Measurements from ENCODE around the gene ALCAM.

The ALCAM gene

DNA sequence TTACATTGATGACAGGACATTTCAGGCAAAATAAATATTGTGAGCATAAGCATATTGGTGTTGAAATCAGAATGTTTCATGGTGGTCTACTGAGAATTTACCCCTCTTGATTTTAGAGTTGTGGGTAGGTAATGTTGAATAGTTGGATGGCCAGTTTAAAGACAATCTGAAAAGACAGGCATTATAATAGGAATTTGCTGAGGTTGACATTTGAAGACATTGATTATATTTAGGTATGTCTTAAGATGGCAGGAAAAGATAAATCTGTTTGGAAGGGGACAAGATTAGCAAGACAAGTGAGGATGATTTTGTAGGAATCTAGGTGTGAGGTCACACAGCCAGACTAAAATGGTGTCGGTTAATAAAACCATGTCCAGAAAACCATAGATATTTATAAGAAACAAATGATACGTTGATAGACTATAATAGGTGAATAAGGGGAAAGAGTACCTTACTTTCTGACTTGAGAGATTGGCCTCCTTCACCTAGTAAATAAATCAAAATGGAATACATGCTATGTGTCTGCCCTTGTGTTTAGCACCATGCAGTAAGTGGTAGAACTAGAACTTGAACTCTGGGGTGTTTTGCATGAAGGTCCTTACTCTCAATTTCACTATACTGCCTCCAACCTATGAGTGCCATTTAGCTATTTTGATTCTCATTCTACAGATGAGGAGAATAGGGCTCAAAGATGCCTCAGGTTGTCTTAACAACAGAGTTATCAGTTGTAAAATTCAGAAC is 57.9 kb downstream of the ALCAM start:
- TF ChIP-seq, protein P1, sequence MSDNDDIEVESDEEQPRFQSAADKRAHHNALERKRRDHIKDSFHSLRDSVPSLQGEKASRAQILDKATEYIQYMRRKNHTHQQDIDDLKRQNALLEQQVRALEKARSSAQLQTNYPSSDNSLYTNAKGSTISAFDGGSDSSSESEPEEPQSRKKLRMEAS (IDR thresholded peaks at IDR 0.05), result no peak
- TF ChIP-seq TAF1 (IDR thresholded peaks at IDR 0.05; ENCODE audit: low read depth) (no peak), ZBTB7A (IDR thresholded peaks at IDR 0.05; ENCODE audit: low read depth) (no peak), EP300 (IDR thresholded peaks at IDR 0.05; ENCODE audit: borderline replicate concordance) (no peak), YY1 (IDR thresholded peaks at IDR 0.05; ENCODE audit: low read depth) (no peak), EGR1 (IDR thresholded peaks at IDR 0.05) (no peak), FOXM1 (IDR thresholded peaks at IDR 0.05; ENCODE audit: borderline replicate concordance, low read depth) (no peak), NFIC (IDR thresholded peaks at IDR 0.05) (no peak), TEAD4 (IDR thresholded peaks at IDR 0.05) (no peak), CEBPB (IDR thresholded peaks at IDR 0.05) (no peak), TCF12 (IDR thresholded peaks at IDR 0.05; ENCODE audit: low read depth) (no peak), RAD21 (IDR thresholded peaks at IDR 0.05; ENCODE audit: low read depth) (no peak)
- TF ChIP-seq, protein P2, sequence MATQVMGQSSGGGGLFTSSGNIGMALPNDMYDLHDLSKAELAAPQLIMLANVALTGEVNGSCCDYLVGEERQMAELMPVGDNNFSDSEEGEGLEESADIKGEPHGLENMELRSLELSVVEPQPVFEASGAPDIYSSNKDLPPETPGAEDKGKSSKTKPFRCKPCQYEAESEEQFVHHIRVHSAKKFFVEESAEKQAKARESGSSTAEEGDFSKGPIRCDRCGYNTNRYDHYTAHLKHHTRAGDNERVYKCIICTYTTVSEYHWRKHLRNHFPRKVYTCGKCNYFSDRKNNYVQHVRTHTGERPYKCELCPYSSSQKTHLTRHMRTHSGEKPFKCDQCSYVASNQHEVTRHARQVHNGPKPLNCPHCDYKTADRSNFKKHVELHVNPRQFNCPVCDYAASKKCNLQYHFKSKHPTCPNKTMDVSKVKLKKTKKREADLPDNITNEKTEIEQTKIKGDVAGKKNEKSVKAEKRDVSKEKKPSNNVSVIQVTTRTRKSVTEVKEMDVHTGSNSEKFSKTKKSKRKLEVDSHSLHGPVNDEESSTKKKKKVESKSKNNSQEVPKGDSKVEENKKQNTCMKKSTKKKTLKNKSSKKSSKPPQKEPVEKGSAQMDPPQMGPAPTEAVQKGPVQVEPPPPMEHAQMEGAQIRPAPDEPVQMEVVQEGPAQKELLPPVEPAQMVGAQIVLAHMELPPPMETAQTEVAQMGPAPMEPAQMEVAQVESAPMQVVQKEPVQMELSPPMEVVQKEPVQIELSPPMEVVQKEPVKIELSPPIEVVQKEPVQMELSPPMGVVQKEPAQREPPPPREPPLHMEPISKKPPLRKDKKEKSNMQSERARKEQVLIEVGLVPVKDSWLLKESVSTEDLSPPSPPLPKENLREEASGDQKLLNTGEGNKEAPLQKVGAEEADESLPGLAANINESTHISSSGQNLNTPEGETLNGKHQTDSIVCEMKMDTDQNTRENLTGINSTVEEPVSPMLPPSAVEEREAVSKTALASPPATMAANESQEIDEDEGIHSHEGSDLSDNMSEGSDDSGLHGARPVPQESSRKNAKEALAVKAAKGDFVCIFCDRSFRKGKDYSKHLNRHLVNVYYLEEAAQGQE (IDR thresholded peaks at IDR 0.05; ENCODE audit: low read depth), result no peak
- TF ChIP-seq, protein P3, sequence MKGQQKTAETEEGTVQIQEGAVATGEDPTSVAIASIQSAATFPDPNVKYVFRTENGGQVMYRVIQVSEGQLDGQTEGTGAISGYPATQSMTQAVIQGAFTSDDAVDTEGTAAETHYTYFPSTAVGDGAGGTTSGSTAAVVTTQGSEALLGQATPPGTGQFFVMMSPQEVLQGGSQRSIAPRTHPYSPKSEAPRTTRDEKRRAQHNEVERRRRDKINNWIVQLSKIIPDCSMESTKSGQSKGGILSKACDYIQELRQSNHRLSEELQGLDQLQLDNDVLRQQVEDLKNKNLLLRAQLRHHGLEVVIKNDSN (IDR thresholded peaks at IDR 0.05), result no peak

DNA sequence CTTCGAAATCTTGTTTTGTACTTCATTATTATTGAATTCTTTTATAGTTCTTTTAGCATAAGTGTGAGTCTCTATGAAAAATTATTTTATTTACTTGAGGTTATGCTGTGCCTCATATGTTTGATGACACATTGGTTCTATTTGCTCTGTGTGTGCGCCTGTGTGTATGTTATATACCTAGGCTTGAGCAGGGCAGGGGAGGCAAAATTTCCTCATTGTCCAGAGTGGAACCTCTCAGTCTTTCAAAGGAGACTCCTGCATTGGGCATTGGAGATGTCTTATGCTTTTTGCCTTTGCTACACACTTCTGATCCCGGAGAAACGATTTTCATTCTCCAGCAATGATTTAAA is 58.4 kb downstream of the ALCAM start:
- TF ChIP-seq CEBPB (IDR thresholded peaks at IDR 0.05), result no peak
- TF ChIP-seq YY1 (IDR thresholded peaks at IDR 0.05; ENCODE audit: low read depth), result no peak
- no peak for TF ChIP-seq NFIC (IDR thresholded peaks at IDR 0.05)
- TF ChIP-seq TAF1 (IDR thresholded peaks at IDR 0.05; ENCODE audit: low read depth), result no peak
- TF ChIP-seq ZBTB7A (IDR thresholded peaks at IDR 0.05; ENCODE audit: low read depth), result no peak
- TF ChIP-seq, protein P3 (IDR thresholded peaks at IDR 0.05), result no peak
- TF ChIP-seq, protein P2 (IDR thresholded peaks at IDR 0.05; ENCODE audit: low read depth), result no peak
- no peak for TF ChIP-seq EGR1 (IDR thresholded peaks at IDR 0.05)
- no peak for TF ChIP-seq FOXM1 (IDR thresholded peaks at IDR 0.05; ENCODE audit: borderline replicate concordance, low read depth)
- TF ChIP-seq TEAD4 (IDR thresholded peaks at IDR 0.05), result no peak
- no peak for TF ChIP-seq TCF12 (IDR thresholded peaks at IDR 0.05; ENCODE audit: low read depth)
- TF ChIP-seq, protein P1 (IDR thresholded peaks at IDR 0.05), result no peak
- no peak for TF ChIP-seq RAD21 (IDR thresholded peaks at IDR 0.05; ENCODE audit: low read depth)

DNA sequence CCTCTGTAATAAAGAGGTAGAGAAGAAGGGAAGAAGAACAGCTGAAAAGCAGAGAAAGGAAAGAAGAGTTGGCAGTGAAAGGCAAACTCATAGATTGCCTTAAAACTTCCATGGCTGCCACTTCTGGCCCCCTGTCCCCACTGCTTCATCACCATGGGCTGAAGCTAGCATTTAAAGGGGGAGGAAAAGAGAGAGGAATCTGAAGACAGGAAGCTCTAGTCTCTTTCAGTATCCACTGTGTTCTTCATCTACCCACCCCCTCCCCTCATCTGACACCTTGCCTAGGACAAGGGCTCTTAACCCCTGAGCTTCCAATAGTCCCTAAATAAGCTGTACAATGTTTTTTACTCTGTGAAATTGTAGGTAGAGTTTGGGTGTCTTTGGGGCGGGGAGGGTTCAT is 60.6 kb downstream of the ALCAM start:
- TF ChIP-seq RAD21 (IDR thresholded peaks at IDR 0.05; ENCODE audit: low read depth) (no peak), CREB1 (IDR thresholded peaks at IDR 0.05; ENCODE audit: low read depth) (no peak), EP300 (IDR thresholded peaks at IDR 0.05; ENCODE audit: borderline replicate concordance) (no peak), CEBPB (IDR thresholded peaks at IDR 0.05) (no peak), TAF1 (IDR thresholded peaks at IDR 0.05; ENCODE audit: low read depth) (no peak), ZBTB7A (IDR thresholded peaks at IDR 0.05; ENCODE audit: low read depth) (no peak), FOXM1 (IDR thresholded peaks at IDR 0.05; ENCODE audit: borderline replicate concordance, low read depth) (no peak)
- TF ChIP-seq, protein P2 (IDR thresholded peaks at IDR 0.05; ENCODE audit: low read depth), result no peak

DNA sequence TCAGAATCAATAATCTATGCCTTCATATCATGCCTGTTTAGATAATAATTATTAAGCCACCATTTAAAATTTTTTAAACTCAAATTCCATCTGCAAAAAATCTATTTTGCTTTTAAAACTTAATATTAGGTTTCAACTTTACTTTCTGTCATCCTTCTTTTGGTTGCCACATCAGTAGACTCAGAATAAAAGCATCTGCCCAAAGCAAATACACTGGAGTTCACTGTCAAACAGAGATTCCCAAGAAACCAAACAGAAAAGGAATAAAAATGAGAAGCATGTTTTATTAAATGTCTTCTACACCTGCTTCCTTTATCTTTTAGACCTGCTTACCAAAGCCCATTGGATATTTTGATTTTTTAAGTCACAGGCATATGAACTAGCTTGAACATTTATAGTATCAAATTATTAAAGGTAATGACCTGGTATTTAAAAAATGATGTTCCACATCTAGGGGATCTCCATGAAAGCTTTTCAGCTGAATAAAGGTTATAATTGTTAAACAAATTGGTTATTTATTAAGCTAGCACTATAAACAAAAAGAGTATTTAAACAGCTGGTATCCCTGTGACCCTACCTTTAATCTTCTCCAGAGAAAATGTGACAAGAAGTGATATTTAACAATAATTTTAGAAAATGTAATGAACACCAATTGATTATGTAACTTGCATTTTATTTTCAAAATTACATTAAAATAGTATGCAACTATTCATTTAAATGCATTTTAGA is 62.5 kb downstream of the ALCAM start:
- TF ChIP-seq EP300 (IDR thresholded peaks at IDR 0.05; ENCODE audit: borderline replicate concordance) (no peak), ZBTB7A (IDR thresholded peaks at IDR 0.05; ENCODE audit: low read depth) (no peak), CEBPB (IDR thresholded peaks at IDR 0.05) (no peak), TCF12 (IDR thresholded peaks at IDR 0.05; ENCODE audit: low read depth) (no peak), FOXM1 (IDR thresholded peaks at IDR 0.05; ENCODE audit: borderline replicate concordance, low read depth) (no peak), TAF1 (IDR thresholded peaks at IDR 0.05; ENCODE audit: low read depth) (no peak), TEAD4 (IDR thresholded peaks at IDR 0.05) (no peak), CREB1 (IDR thresholded peaks at IDR 0.05; ENCODE audit: low read depth) (no peak), YY1 (IDR thresholded peaks at IDR 0.05; ENCODE audit: low read depth) (no peak), EGR1 (IDR thresholded peaks at IDR 0.05) (no peak), NFIC (IDR thresholded peaks at IDR 0.05) (no peak)
- TF ChIP-seq, protein P3 (IDR thresholded peaks at IDR 0.05), result no peak
- TF ChIP-seq, protein P2 (IDR thresholded peaks at IDR 0.05; ENCODE audit: low read depth), result no peak
- TF ChIP-seq, protein P1 (IDR thresholded peaks at IDR 0.05), result no peak

Measured in Ishikawa (cell line).